PC-3 (cell line): ENCODE measurements around the gene VTI1A. TPM values are rescaled to one million over a fixed set of nuclear protein-coding genes. Genes with fewer than 3 reads are reported as not detected.

Experiments
- ATAC-seq: fragments of 200-7000 bp; cut with Tn5 transposase; 2 replicates; pipeline ENCODE4 v1.9.1; 2020; ENCODE audit warnings: mild to moderate bottlenecking, moderate library complexity
- BruUV-seq: library from RNA; stranded (reverse); fragments of 400-500 nt; replicated peaks from 2 replicates; lab custom pipeline; 2021; lab: Mats Ljungman, UMichigan
- CTCF ChIA-PET: fragments of 300-600 bp; sonication (Branson Sonifier 250); formaldehyde crosslinking; loops from one replicate; lab custom pipeline; 2022; ENCODE audit warnings: antibody characterized with exemption; lab: Charles Lee
- POLR2A ChIA-PET: fragments of 300-600 bp; sonication (Branson Sonifier 250); formaldehyde crosslinking; loops from one replicate; lab custom pipeline; 2022; ENCODE audit warnings: antibody characterized with exemption; ENCODE audit not compliant: unreplicated experiment; lab: Charles Lee
- DNase-seq: peaks from one replicate; pipeline ENCODE4 v3.0.0-alpha.2; 2015
- H2AFZ ChIP-seq: fragments of 300-600 bp; sonication (generic); 2 replicates; pipeline ENCODE4 v1.6.0; 2016; ENCODE audit warnings: antibody characterized with exemption, low read length
- H3F3A ChIP-seq: fragments of 300-600 bp; sonication (generic); one replicate; pipeline ENCODE4 v1.6.0; 2017; ENCODE audit warnings: antibody characterized with exemption, low read length, control low read depth, mild to moderate bottlenecking; ENCODE audit not compliant: unreplicated experiment
- H3K27ac ChIP-seq: fragments of 300-600 bp; sonication (generic); 2 replicates; pipeline ENCODE4 v1.5.1; 2016; ENCODE audit warnings: mild to moderate bottlenecking, low read length
- H3K27me3 ChIP-seq: fragments of 300-600 bp; sonication (generic); 2 replicates; pipeline ENCODE4 v1.6.1; 2016; ENCODE audit warnings: low read length, mixed read lengths
- H3K36me3 ChIP-seq: fragments of 300-600 bp; sonication (generic); 2 replicates; pipeline ENCODE4 v1.6.1; 2016; ENCODE audit warnings: low read depth, mixed run types, low read length, mixed read lengths
- H3K4me1 ChIP-seq: fragments of 300-600 bp; sonication (generic); 2 replicates; pipeline ENCODE4 v1.5.1; 2016; ENCODE audit warnings: low read length; ENCODE audit not compliant: insufficient read depth
- H3K4me2 ChIP-seq: fragments of 300-600 bp; sonication (generic); 2 replicates; pipeline ENCODE4 v1.6.0; 2016; ENCODE audit warnings: low read length
- H3K4me3 ChIP-seq: fragments of 300-600 bp; sonication (generic); 2 replicates; pipeline ENCODE4 v1.5.1; 2016; ENCODE audit warnings: mild to moderate bottlenecking, low read length, mixed read lengths
- H3K79me2 ChIP-seq: fragments of 300-600 bp; sonication (generic); 2 replicates; pipeline ENCODE4 v1.6.1; 2017; ENCODE audit warnings: low read length, mixed read lengths
- H3K9ac ChIP-seq: fragments of 300-600 bp; sonication (generic); 2 replicates; pipeline ENCODE4 v1.6.0; 2016; ENCODE audit warnings: mild to moderate bottlenecking, low read length
- H3K9me2 ChIP-seq: fragments of 300-600 bp; sonication (generic); replicated peaks from 2 replicates; pipeline ENCODE4 v1.6.1; 2016; ENCODE audit warnings: mixed run types, low read length, mixed read lengths
- H3K9me3 ChIP-seq: fragments of 300-600 bp; sonication (generic); 2 replicates; pipeline ENCODE4 v1.6.1; 2016; ENCODE audit warnings: low read length, mixed read lengths
- H4K20me1 ChIP-seq: fragments of 300-600 bp; sonication (generic); 2 replicates; pipeline ENCODE4 v1.6.1; 2016; ENCODE audit warnings: low read length, mixed read lengths
- EZH2 ChIP-seq: fragments of 300-600 bp; sonication (generic); IDR thresholded peaks from one replicate; pipeline ENCODE4 v1.6.1; 2017; ENCODE audit warnings: antibody characterized with exemption, mild to moderate bottlenecking, low read length; ENCODE audit not compliant: unreplicated experiment
- EZH2phosphoT487 ChIP-seq: fragments of 300-600 bp; sonication (generic); IDR thresholded peaks from 2 replicates; pipeline ENCODE4 v1.6.1; 2018; ENCODE audit warnings: mild to moderate bottlenecking, antibody characterized with exemption, low read length, borderline replicate concordance
- intact Hi-C: fragments of 100-400 bp; cut with micrococcal nuclease; formaldehyde crosslinking; loops from 2 replicates; pipeline ENCODE4 v1.9.0; 2023
- total RNA-seq: library from RNA; depleted of rRNA; stranded (reverse); fragments of >200 nt; gene quantifications from 2 replicates; pipeline ENCODE4 v1.2.3, GENCODE V29; 2014
- TF ChIP-seq, protein P1 (sequence below): fragments of 300-600 bp; sonication (generic); conservative IDR thresholded peaks from 2 replicates; pipeline ENCODE4 v1.5.1; 2017; ENCODE audit warnings: antibody characterized with exemption, low read depth, mild to moderate bottlenecking, low read length

The VTI1A gene
- total RNA-seq, 1 experiment from 2014 or later = 18.1 TPM

- Histone ChIP-seq H3K4me2 (no peak overlapping the region), H3K27me3 (no peaks in the 10 kb centered on the region), H3K36me3 (no peaks in the 10 kb centered on the region), H3K4me3 (no peak overlapping the region), H3F3A (no peaks in the 10 kb centered on the region), H3K9ac (no peak overlapping the region), H3K79me2 (no peaks in the 10 kb centered on the region), H3K27ac (no peak overlapping the region), H3K9me3 (no peaks in the 10 kb centered on the region), H4K20me1 (no peaks in the 10 kb centered on the region), H2AFZ (no peak overlapping the region), H3K4me1 (peaks cover 36% of the 10 kb centered on the region), H3K9me2 (no peaks in the 10 kb centered on the region)
- DNase-seq (no peak), ATAC-seq (no peak)
- no TSS peak for BruUV-seq
- no peak for TF ChIP-seq EZH2
- TF ChIP-seq EZH2phosphoT487 = no peak
- TF ChIP-seq, protein P1, sequence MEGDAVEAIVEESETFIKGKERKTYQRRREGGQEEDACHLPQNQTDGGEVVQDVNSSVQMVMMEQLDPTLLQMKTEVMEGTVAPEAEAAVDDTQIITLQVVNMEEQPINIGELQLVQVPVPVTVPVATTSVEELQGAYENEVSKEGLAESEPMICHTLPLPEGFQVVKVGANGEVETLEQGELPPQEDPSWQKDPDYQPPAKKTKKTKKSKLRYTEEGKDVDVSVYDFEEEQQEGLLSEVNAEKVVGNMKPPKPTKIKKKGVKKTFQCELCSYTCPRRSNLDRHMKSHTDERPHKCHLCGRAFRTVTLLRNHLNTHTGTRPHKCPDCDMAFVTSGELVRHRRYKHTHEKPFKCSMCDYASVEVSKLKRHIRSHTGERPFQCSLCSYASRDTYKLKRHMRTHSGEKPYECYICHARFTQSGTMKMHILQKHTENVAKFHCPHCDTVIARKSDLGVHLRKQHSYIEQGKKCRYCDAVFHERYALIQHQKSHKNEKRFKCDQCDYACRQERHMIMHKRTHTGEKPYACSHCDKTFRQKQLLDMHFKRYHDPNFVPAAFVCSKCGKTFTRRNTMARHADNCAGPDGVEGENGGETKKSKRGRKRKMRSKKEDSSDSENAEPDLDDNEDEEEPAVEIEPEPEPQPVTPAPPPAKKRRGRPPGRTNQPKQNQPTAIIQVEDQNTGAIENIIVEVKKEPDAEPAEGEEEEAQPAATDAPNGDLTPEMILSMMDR = no peak; the same call in 1 of the 2 replicates
- POLR2A ChIA-PET = no interaction called here
- intact Hi-C loops = no loop called here
- CTCF ChIA-PET = interaction anchor here (0.6 kb wide), 2 partner anchors 19 to 142 kb away, joined by 3 read pairs; no protein-coding TSS in a partner anchor
These were observed 328.4 kb downstream of the VTI1A start for GRCh38 chr10:112775381-112775780.

GRCh38 chr10:112775892-112776674 is 329.1 kb downstream of the VTI1A start:
- peak; percentile 34 for DNase-seq
- CTCF ChIA-PET = interaction anchor here (0.6 kb wide), 1 partner anchor 19 kb away, joined by 3 read pairs; no protein-coding TSS in a partner anchor

More at GRCh38 chr10:112775892-112776674, 329.1 kb downstream of the VTI1A start:
- Histone ChIP-seq H3K9ac (no peak overlapping the region), H3K9me3 (no peaks in the 10 kb centered on the region), H3K79me2 (no peaks in the 10 kb centered on the region), H3K4me2 (no peak overlapping the region; the same call in 1 of the 2 replicates), H3K9me2 (no peaks in the 10 kb centered on the region), H3F3A (no peaks in the 10 kb centered on the region), H3K4me1 (peaks cover 36% of the 10 kb centered on the region), H3K4me3 (no peak overlapping the region), H3K27me3 (no peaks in the 10 kb centered on the region), H3K36me3 (no peaks in the 10 kb centered on the region), H2AFZ (no peak overlapping the region), H3K27ac (no peak overlapping the region), H4K20me1 (no peaks in the 10 kb centered on the region)
- POLR2A ChIA-PET = no interaction called here
- peak; percentile 14; the same call in 1 of the 2 replicates for ATAC-seq
- TF ChIP-seq, protein P1 = no peak
- no peak for TF ChIP-seq EZH2
- TF ChIP-seq EZH2phosphoT487 = no peak
- intact Hi-C loops = no loop called here
- no TSS peak for BruUV-seq
